GM13977 (cell line): ENCODE results near the gene RAB3GAP2.
"Not testable (repeated sequence)": the region's sequence is repeated elsewhere in the genome, so short reads cannot be mapped to it uniquely, and the experiment has no call there.

Experiments used
- DNase-seq: peaks from one replicate; pipeline ENCODE4 v3.0.0; 2012; ENCODE audit warnings: low spot score
- CTCF ChIP-seq: IDR thresholded peaks from 2 replicates; pipeline ENCODE4 v1.5.1; 2012; ENCODE audit warnings: mild to moderate bottlenecking, control low read depth; ENCODE audit not compliant: insufficient read depth; ENCODE audit errors: extremely low read depth, missing control alignments
- in situ Hi-C: fragments of 300-500 bp; cut with MboI; formaldehyde crosslinking; loops from one replicate; pipeline ENCODE4 v1.12.0; 2022; ENCODE audit warnings: low sequenced_read_pairs, low pct_unique_long_range_greater_than_20kb, mixed read lengths, inconsistent platforms; ENCODE audit not compliant: unreplicated experiment

Gene RAB3GAP2

GRCh38 chr1:220241072-220241663 lies 31.1 kb downstream of the RAB3GAP2 start:
- in situ Hi-C loops, result no loop called here
- no peak for TF ChIP-seq CTCF
- DNase-seq, result no peak

- in situ Hi-C loops, result no loop called here
- TF ChIP-seq CTCF, result no peak
- DNase-seq, result no peak
Observed at GRCh38 chr1:220239966-220240365, 32.3 kb downstream of the RAB3GAP2 start.

- DNase-seq, result no peak
- no peak for TF ChIP-seq CTCF
- in situ Hi-C loops, result no loop called here
Observed at GRCh38 chr1:220239213-220239612, 33.0 kb downstream of the RAB3GAP2 start.

- in situ Hi-C loops, DNase-seq: not testable (repeated sequence)
Observed at GRCh38 chr1:220236278-220236677, 36.0 kb downstream of the RAB3GAP2 start.

GRCh38 chr1:220235462-220235861 lies 36.8 kb downstream of the RAB3GAP2 start:
- no peak for TF ChIP-seq CTCF
- DNase-seq, result no peak
- in situ Hi-C loops, result no loop called here

- no peak for TF ChIP-seq CTCF
- in situ Hi-C loops, result no loop called here
- DNase-seq, result no peak
Observed at GRCh38 chr1:220233927-220234326, 38.3 kb downstream of the RAB3GAP2 start.

- TF ChIP-seq CTCF, result no peak
- in situ Hi-C loops, result no loop called here
- no peak for DNase-seq
Observed at GRCh38 chr1:220229771-220230170, 42.5 kb downstream of the RAB3GAP2 start.
